HG03196 (cell line): ENCODE measurements around the gene AKT1.
A peak's percentile ranks its signal among the peaks of the same experiment; 100 is the strongest.
"Not testable (repeated sequence)": the region's sequence is repeated elsewhere in the genome, so short reads cannot be mapped to it uniquely, and the experiment has no call there.

Source experiments
- ATAC-seq: cut with Tn5 transposase; IDR thresholded peaks from one replicate; pipeline ENCODE4 v1.9.1; 2021; ENCODE audit not compliant: unreplicated experiment

Gene AKT1

DNA sequence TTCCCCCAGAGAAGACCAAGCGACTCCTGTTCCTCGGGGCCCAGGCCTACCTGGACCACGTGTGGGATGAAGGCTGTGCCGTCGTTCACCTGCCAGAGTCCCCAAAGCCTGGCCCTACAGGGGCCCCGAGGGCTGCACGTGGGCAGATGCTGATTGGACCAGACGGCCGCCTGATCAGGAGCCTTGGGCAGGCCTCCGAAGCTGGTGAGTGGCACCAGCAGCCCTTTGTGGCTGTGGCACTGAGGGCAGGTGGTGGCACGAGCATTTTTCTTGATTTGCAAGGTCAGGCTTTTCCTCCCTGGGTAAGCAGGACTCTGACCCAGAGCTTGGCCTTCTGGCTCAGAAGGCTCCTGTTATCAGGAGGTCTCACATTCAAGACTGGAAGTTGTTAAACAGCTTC lies 39.9 kb downstream of the AKT1 start:
- no peak for ATAC-seq

DNA sequence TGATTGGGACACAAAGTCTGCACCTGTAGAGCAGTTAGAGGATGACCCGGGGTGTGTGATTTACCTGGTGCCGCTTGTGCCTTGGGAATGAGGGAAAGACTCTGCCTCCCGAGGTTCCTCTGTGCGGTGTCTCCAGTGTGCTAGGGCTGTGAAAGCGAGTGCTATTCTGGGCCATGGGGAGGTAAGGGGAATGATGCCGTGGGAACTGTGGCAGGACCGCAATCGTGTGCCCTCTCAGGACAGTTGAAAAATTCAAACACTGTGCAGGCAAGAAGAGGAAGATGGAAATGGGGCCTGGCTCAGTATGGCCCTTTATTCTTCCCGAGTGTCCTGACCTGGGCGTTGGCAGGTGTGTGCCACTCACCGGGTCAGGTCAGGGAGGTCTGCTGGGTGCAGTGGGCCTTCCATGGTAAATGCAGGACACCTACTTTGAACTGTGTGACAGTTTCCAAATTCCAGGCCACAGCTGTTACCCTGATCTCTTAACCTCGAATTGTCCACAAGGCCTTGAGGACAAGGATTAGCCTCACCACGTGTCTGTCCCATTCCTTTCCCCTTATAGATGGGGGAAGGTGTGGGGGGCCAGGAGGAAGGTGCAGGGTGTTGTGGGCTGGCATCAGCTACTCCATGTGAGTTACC lies 41.2 kb downstream of the AKT1 start:
- ATAC-seq, result no peak

DNA sequence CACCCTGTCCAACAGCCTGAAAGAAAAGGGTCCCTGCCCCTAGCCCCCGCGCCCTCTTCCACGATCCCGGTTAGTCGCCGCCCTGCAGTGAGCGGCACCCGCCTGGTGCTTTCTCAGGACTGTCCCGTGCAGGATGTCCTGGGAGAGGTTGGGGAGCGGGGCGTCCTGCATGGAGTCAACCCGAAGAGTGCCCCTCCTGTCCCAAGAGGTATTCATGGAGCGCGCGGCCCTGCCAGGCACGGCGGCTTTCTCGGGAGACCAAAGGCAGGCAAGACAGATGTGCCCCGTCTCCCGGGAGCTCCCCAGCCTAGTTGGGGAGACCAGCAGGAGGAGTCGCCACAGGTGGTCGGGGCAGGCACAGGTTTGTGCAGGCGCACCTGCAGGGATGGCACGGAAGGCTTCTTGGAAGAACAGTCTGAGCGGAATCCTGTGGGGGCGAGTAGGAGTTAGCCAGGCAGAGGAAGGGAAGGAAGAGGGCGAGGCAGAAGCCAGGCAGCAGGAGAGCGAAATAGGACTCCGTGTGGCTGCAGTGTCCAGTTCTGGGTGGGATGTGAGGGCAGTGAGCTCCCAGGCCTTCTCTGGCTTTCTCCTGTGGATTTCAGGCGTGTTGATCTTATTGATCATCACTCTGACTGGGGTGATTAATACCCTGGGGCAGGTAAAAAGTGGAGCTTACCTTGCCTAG lies 41.9 kb downstream of the AKT1 start:
- ATAC-seq, result no peak

DNA sequence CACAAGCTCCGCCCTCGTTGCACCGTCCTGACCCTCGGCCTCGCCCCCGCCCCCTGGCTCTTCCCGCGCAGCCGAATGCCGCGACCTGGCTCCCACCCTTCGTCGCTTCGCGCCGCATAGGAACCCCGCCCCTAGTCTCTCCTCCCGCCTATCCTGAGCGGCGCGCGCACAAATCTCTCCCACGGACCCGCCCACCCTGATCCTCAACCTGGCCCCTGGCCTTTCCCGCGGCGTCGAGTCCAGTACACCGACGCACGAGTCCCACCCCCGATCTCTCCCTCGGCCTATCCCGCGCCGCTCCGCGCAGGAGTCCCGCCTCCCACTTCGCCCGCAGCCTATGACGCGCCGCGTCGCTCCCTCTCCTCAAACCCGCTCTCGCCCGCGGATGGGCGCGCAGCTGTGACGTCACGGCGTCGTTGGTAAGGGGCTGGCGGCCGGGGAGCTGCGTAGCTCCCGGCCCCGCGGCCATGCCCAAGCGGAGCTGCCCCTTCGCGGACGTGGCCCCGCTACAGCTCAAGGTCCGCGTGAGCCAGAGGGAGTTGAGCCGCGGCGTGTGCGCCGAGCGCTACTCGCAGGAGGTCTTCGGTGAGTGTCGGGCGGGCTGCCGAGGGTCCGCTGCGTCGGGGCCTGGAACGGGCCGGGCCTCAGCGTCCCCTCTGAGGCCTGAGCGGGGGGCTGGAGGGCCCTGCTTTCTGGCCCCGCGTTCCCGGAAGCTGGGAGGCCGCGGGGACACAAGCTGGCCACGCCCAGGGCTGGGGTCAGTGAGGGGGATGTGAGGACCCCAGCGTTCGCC lies 42.6 kb downstream of the AKT1 start, which contains the start of gene SIVA1:
TSS of gene SIVA1 (plus strand) at position 413 of the 793 bp plus-strand sequence. CDS start at position 468, 55 bp downstream.
- peak; percentile 88 for ATAC-seq

DNA sequence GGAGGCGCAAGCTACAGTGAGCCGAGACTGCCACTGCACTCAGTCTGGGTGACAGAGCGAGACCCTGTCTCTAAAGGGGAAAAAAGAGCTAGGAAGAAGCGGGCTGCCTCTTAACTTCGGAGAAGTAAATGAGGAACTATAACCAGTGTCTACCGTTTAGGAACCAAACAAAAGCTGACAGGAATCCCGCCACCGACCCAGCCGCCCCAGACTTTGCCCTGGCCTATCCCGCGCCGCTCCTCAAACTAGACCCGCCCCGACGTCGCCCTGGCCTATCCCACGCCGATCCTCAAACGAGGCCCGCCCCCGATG lies 43.2 kb downstream of the AKT1 start:
- no peak for ATAC-seq

DNA sequence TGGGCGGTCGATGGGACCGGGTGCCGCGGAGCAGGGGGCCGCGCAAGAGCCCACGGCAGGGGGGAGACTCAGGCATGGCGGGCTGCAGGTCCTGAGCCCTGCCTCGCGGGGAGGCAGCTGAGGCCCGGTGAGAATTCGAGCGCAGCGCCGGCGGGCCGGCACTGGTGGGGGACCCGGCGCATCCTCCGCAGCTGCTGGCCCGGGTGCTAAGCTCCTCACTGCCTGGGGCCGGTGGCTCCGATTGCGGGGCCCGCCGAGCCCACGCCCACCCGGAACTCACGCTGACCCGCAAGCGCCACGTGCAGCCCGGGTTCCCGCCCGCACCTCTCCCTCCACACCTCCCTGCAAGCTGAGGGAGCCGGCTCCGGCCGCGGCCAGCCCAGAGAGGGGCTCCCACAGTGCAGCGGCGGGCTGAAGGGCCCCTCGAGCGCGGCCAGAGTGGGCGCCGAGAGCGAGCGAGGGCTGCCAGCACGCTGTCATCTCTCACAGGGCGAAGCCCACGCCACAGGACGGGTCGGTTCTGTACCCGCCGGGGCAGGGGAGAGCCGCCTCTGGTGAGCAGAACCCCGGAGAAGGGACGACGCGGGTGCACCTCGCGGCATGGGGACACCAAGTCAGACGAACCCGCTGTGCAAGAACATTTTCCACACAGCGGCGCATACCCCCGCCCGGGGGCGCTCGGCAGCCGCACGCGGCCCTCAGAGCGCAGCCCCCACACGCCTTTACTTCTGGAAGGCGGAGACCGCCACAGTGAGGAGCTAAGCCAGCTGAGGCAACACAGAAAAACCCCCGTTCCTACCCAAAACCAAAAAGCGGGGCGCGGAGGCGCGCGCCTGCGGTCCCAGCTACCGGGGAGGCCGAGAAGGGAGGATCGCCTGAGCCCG lies 43.8 kb downstream of the AKT1 start:
- no peak for ATAC-seq

DNA sequence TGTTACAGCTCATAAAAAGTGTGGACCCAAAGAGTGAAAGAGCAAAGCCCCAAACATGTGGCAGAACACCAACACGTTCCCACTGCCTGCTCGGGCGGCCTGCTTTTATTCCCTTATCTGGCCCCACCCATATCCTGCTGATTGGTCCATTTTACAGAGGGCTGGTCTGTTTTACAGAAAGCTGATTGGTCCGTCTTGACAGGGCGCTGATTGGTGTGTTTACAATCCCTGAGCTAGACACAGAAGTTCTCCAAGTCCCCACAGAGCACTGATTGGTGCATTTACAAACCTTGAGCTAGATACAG lies 44.8 kb downstream of the AKT1 start:
- ATAC-seq, result not testable (repeated sequence)

DNA sequence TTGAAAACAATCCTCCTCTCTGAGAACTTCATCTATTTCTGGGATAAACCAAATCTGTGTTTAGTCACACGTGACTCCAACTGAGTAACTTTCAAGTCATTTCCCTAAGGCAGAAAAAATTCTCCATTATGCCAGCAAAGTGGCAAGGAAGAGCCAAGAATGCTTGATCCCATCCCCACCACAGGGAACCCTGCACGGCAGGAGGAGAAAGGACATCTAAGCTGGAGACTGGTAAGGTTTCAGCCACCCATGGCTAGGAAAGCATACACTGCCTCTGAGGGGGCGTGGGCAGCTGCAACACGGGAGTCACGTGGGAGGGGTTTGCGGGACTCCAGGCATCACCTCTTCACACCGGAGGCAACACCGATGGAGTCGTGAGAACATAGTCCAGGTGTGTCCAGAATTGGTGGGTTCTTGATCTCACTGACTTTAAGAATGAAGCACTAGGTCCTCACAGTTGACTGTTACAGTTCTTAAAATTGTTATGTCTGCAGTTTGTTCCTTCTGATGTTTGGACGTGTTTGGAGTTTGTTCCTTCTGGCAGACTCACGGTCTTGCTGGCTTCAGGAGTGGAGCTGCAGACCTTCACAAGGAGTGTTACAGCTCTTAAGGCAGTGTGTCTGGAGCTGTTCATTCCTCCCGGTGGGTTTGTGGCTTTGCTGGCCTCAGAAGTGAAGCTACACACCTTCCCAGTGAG lies 45.3 kb downstream of the AKT1 start:
- no peak for ATAC-seq

DNA sequence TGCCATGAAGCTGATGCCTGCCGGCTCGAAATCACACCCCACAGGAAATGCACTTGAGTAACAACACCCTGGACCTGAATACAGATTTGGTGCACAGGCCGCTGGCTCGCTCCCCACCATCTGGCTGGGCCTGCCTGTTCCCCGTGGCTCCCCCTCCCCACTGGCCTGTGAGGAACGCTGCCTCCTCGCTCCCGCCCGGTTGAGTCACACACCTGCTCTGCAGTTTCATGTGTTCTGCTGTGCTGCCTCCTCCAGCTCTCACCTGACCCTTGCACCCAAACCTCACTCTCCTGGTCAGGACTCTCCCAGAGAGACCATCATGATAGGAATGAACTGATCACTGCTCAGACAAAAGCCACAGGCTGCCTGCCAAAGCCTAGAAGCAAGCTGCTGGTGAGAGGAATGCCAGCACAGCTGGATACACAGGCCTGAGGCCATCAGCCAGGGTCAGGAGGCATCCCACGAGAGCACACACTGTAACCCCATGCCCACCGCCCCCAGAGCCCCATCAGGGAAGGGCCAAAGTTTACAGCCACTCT lies 46.4 kb downstream of the AKT1 start:
- no peak for ATAC-seq

DNA sequence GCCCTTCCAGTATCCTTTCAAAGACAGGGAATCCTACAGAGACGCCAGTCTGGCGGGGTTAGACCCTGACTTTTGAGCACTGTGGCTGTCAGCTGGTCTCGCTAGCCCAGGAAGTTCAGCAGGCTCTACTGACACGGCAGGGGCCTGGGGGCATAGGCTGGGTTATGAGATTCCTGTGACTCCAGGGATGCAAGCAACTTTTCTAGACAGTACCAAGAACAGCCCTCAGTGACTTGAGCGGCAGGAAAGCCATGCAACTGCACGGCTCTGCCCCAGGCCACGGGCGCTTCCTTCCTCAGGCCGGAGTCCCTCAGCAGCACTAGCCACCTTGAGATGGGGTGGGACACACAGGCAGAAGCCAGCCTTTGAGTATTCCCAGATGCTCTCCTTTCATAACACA lies 47.7 kb downstream of the AKT1 start:
- ATAC-seq, result no peak

DNA sequence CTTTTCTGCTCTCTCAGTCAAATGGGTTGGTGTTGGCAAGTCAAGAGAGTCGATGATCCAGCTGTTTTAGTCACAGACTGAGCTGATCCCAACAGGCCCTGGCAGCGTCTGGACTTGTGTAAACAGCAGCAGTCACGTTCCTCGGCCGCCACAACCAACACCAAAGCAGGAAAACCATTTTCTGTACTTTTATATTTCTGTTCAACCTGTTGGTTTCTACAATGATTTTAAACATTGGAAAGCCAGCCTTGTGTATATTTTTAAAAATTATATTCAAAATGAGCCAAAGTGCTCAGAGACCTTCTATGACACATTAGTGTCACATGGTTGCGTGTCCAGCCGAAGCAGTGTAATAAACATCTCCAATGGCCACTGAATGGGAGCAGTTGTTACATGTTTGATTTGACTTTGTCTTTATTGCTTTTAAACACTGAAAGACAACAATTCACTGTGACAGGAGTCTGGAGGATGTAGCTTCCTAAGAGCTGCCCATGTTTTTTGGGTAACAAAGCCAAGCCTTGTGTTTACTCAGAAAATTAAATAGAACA lies 48.5 kb downstream of the AKT1 start:
- no peak for ATAC-seq

DNA sequence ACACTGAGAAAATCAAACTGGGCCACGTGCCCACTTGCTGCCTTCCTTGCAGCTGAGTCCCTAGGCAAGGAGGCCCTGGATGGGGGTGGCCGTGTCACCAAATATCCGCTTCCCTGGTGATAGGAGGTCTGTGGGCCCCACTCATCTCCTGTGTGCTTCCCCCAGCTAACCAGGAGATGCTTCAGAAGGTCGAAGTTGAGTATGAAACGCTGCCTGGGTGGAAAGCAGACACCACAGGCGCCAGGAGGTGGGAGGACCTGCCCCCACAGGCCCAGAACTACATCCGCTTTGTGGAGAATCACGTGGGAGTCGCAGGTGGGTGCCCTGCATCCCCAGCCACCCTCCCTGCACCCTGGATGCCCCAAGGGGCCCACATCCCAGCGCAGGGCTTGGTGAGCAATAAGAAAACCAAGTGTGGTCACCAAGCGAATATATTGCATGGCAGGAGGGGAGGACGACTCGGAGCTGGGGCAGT lies 49.4 kb downstream of the AKT1 start:
- no peak for ATAC-seq

DNA sequence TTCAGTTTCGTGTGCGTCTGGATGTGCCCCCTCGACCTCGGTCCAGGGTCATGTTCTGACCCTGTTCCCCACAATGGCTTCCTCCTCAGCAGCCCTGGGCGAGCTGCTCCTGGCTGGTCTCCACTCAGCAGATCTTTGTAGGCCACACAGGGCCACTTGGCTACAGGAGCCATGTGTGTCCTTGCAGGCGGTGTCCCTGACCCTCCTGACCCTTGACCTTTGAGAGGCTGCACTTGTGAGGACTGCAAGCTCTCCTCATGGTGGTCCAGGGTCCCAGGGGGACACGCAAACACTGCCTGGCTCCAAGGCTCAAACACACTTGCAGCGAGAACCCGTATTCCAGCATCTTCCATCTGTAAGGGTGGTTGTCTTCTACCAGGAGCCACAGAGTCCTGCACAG lies 50.1 kb downstream of the AKT1 start:
- no peak for ATAC-seq

DNA sequence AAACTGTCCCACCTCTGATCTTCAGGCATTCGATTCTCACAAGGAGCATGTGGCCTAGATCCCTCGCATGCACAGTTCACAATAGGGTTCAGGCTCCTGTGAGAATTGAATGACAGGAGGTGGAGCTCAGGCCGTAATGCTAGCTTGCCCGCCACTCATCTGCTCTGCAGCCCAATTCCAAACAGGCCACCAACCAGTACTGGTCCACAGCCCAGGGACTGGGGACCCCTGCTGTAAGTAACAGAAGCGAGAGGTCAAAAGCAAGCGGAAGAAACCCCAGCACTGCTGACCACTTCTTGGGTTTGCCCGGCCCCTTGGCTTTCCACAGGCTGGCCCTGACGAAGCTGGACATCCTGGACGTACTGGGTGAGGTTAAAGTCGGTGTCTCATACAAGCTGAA lies 51.1 kb downstream of the AKT1 start:
- no peak for ATAC-seq

DNA sequence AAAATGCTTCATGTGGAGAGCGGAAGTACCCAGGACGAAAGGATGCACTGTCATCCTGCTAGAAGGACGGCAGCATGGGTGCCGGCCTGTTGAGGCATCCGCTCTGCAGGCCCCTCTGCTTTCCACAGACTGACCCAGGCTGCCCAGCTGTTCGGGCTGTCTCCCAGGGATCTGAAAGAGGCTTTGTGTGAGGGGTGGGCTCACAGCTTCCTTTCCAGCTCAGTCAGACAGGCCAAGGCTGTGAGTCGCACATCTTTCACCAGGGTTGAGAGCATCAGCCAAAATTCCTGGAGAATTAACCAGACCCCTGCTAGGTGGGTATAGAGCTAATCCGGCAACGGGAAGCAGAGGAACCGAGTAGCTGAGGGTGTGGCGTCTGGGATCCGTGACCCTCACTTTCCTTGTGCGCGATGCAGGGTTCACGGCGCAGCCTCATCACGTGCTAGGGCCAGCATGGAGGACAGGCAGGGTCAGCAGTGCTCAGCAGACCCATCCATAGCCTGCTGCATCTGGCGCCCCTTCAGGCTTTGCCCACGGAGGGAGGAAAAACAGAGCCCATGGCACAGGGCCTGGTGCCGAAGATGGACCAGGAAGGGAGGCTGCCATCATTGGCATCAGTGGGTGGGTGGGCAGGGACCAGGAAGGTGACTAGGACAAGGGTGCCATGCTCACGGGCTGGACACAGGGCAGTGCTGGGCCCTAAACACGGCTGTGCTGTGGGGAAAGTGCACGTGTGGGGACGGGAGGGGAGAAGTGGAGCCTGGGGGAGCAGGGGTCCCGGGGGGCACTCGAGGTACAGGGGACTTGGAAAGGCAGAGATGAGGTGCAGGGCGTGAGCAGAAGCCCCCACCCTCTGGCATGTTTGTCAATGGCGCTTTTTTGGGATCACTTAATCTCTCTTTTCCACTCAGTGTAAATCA lies 51.8 kb downstream of the AKT1 start:
- ATAC-seq, result no peak

DNA sequence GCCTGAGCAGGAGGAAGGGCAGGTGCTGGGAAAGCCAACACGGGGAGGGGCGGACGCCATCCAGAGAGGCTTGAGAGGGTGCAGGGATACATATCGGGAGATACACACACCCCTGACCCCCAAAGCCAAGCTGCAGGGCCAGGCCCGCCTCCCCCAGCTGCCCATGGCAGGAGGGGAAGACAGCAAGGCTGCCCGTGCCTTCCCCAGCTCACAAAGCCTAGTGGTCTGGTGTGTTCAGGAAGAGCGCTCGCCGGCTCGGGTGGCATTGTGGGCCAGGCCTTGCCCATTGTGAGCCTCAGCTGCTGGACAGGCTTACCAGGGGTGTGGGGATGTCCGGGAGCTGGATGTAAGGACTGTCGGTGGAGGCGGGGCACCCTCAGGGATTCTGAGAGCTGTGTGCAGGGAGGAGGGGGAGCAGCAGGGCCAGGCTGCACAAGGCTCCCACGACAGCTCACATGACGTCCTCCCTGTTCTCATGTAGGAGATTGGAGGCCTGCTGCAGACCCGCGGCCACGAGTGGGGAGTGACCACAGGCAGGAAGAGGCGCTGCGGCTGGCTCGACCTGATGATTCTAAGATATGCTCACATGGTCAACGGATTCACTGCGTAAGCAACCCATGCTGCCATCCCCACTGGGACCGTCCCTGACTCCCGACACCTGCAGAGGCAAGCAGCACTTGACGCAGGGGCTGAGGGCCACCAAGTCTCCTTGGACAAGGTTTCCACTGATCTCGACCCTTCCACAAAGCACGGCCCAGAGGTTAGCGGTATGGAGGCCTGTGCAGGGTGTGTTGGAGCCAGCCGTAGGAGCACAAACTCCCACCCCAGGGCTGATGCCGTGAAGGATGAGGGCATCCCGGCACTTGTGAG lies 52.7 kb downstream of the AKT1 start:
- ATAC-seq, result no peak

DNA sequence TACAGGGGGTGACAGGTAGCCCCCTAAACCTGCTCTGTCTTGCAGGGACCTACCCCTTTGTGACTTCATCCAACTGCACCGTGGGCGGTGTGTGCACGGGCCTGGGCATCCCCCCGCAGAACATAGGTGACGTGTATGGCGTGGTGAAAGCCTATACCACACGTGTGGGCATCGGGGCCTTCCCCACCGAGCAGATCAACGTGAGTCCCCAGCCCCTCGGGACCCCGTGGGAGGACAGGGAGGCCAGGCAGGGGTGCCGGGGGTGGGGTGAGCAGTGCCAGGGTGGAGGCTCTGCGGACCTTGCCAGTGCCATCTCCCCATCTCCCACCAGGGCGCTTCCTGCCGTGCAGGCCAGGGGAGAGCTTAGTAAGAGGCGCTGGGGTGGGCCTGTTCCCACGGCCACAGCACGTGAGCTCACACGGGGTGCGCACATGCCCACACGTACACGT lies 53.7 kb downstream of the AKT1 start:
- no peak for ATAC-seq
